Hair follicle dermal papilla cell (primary cell): ENCODE measurements around the gene NDUFB2. TPM values are rescaled to one million over a fixed set of nuclear protein-coding genes. Genes with fewer than 3 reads are reported as not detected.

Source experiments
- total RNA-seq: library from RNA; depleted of rRNA; stranded (reverse); fragments of >200 nt; gene quantifications from 2 replicates; pipeline ENCODE4 v1.2.3, GENCODE V29; 2012

Gene NDUFB2
- 69.3 and 106 TPM in 2 replicates for total RNA-seq

GRCh38 chr7:140696680-140697446, at the start of gene NDUFB2:
NDUFB2 (plus strand) TSS chr7:140696708; CDS start chr7:140696745, 37 bp downstream.

GRCh38 chr7:140672382-140673062, 24.0 kb upstream of the NDUFB2 start, which contains the start of gene ADCK2:
ADCK2 (plus strand) TSS chr7:140672945; CDS start chr7:140673331, 386 bp downstream.

Other genes starting within 250 kb of the NDUFB2 start
- gene MKRN1, start 217.2 kb upstream of the NDUFB2 start, total RNA-seq: 50.8 and 60.4 TPM in 2 replicates
- 61.8 and 71.0 TPM in 2 replicates for gene DENND2A, start 55.9 kb upstream of the NDUFB2 start, total RNA-seq
- 20.6 and 26.5 TPM in 2 replicates for gene ADCK2, start 23.8 kb upstream of the NDUFB2 start, total RNA-seq
- gene BRAF, start 228.2 kb downstream of the NDUFB2 start, total RNA-seq: 28.1 and 33.4 TPM in 2 replicates